Measurements from ENCODE around the gene PLCZ1. TPM values are rescaled to one million over a fixed set of nuclear protein-coding genes. Genes with fewer than 3 reads are reported as not detected.

PLCZ1 gene
- total RNA-seq, 2 experiments from 2014 or later: not detected

DNA sequence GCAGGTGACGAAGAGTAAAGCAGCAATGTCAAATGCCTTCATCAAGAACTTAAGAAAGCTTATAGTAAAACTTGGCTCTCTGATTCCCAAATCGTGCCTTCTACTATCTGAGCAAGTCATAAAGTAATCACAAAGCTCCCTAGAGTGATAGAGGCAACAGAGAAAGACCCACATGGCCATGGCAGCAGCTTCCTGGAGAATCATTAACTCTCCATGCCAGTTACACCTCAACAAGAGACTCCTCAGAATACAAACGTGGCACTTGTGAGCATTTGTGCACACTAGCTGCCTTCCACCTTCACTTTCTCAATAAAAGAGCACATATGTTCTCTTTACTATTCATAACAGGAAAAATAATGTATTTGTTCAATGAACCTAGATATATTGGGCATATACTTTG, 48.0 kb downstream of the PLCZ1 start:
- ChIA-PET POLR2A (no interaction called here), CTCF (no interaction called here)
- H3K4me1 Mint-ChIP-seq (ENCODE audit: low read depth): no peaks in the 10 kb centered on the region
- no peak for ATAC-seq
- no peak for DNase-seq
- TF ChIP-seq, protein P1, sequence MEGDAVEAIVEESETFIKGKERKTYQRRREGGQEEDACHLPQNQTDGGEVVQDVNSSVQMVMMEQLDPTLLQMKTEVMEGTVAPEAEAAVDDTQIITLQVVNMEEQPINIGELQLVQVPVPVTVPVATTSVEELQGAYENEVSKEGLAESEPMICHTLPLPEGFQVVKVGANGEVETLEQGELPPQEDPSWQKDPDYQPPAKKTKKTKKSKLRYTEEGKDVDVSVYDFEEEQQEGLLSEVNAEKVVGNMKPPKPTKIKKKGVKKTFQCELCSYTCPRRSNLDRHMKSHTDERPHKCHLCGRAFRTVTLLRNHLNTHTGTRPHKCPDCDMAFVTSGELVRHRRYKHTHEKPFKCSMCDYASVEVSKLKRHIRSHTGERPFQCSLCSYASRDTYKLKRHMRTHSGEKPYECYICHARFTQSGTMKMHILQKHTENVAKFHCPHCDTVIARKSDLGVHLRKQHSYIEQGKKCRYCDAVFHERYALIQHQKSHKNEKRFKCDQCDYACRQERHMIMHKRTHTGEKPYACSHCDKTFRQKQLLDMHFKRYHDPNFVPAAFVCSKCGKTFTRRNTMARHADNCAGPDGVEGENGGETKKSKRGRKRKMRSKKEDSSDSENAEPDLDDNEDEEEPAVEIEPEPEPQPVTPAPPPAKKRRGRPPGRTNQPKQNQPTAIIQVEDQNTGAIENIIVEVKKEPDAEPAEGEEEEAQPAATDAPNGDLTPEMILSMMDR (IDR thresholded peaks at IDR 0.05): no peak
- no peaks in the 10 kb centered on the region for H3K36me3 Mint-ChIP-seq (ENCODE audit: low read depth)
- no peak overlapping the region for H3K27ac Mint-ChIP-seq
- H3K27me3 Mint-ChIP-seq: no peaks in the 10 kb centered on the region
- H3K4me3 Mint-ChIP-seq: no peak overlapping the region
- H3K9me3 Mint-ChIP-seq: no peaks in the 10 kb centered on the region
- intact Hi-C loops (cut with micrococcal nuclease): no loop called here

DNA sequence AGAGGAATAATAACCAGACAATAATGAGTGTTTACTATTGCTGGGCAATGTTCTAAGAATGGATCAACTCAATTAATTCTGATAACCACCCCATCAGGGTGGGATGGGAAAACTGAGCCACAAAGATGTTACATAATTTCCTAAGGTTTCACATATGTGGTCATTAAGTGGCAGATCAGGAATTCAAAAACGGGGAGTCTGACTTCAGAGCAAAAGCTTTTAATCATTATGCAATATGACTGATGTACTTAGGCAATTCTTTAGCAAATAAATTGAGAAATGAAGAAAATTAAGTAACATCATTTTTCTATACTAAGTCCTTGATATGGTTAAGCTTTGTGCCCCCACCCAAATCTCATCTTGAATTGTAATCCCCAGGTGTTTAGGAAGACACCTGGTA, 53.4 kb downstream of the PLCZ1 start:
- Mint-ChIP-seq H3K9me3 (no peaks in the 10 kb centered on the region), H3K27ac (no peak overlapping the region), H3K4me3 (no peak overlapping the region), H3K4me1 (ENCODE audit: low read depth) (no peaks in the 10 kb centered on the region), H3K27me3 (no peaks in the 10 kb centered on the region), H3K36me3 (ENCODE audit: low read depth) (no peaks in the 10 kb centered on the region)
- TF ChIP-seq, protein P1 (IDR thresholded peaks at IDR 0.05): no peak
- intact Hi-C loops (cut with micrococcal nuclease): no loop called here
- no peak for ATAC-seq
- DNase-seq: no peak
- POLR2A ChIA-PET: no interaction called here
- CTCF ChIA-PET: no interaction called here

DNA sequence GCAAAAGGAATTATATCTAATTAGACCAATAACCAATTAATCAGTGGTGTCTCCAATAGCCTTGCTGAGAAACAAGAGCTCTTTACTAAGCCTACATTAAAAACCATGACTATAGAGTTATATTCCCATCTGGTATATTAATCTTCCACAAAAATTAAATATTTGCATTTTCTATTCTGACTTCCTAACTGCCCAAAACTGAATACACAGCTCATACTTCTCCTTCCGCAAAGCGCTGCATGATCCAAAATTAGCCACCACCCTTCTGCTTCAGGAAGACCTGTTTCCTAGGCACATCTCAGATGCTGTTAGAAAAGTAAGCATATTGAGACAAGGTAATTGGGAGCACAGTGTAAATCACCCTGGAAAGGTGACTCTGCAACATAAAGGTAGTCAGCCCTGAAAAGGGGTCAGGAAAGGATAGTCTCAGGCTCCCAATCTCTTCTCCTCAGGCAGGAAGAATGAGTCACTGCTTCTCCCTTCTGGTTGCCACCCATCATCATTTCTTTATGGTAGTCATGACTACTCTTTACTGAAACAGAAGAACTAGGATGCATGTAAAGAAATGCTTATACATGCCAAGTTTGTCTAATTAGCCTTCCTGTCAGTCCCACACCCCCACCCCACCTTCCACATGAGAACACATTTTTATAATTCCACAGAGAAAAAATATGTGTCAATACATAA, 54.3 kb downstream of the PLCZ1 start:
- Mint-ChIP-seq H3K27me3 (no peaks in the 10 kb centered on the region), H3K4me1 (ENCODE audit: low read depth) (no peaks in the 10 kb centered on the region), H3K4me3 (no peak overlapping the region), H3K36me3 (ENCODE audit: low read depth) (no peaks in the 10 kb centered on the region), H3K9me3 (no peaks in the 10 kb centered on the region), H3K27ac (no peak overlapping the region)
- DNase-seq (no peak), ATAC-seq (no peak)
- TF ChIP-seq, protein P1 (IDR thresholded peaks at IDR 0.05): no peak
- ChIA-PET POLR2A (no interaction called here), CTCF (no interaction called here)
- intact Hi-C loops (cut with micrococcal nuclease): no loop called here

DNA sequence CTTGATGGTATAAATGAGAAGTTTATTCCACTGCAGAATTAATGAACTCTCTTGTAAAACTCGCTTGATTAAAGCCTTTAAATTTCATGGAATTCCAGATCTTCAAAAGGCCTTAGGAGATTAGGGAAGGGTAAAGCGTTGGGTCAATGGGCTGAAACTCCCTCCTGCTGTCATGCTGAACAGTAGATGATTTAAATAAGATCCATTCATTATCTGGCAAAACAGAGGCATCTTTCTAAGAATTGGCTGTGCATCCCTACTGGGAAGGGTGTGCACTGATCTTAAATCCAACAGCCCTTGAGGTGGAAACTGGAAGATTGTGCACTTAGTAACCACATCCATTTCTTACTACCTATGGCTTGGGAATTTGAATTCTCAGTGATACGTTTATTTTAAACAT, 56.0 kb downstream of the PLCZ1 start:
- Mint-ChIP-seq H3K27ac (no peak overlapping the region), H3K27me3 (no peaks in the 10 kb centered on the region), H3K36me3 (ENCODE audit: low read depth) (no peaks in the 10 kb centered on the region), H3K4me3 (no peak overlapping the region), H3K9me3 (no peaks in the 10 kb centered on the region), H3K4me1 (ENCODE audit: low read depth) (no peaks in the 10 kb centered on the region)
- ChIA-PET POLR2A (no interaction called here), CTCF (no interaction called here)
- TF ChIP-seq, protein P1 (IDR thresholded peaks at IDR 0.05): no peak
- intact Hi-C loops (cut with micrococcal nuclease): no loop called here
- DNase-seq: no peak
- ATAC-seq: no peak

DNA sequence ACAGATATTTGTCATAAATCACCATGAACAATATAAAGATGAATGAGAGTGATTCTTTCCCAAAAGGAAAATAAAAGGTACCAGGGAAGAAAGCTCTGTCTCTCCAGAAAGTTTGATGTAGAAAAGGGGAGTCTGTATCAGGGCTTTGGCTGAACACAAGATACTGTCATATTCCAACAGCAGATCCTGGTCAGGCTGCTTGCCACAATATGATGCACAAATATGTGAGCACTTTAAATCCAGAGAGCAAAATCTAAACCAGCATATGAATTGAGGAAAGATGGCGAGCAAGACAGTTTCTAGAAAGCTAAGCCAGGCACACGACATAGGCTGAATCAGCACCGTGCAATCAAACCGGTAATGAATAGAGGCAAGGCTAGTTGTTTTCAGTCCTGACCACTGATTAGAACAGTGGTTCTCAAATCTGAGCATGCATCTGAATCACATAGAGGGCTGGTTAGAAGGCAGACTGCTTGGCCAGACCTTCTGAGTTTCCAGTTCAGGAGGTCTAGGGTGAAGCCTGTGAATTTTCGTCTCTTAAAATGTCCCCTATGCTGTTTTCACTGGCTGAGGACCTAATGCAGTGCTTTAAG, 60.7 kb downstream of the PLCZ1 start:
- ChIA-PET CTCF (no interaction called here), POLR2A (no interaction called here)
- no peak overlapping the region for H3K27ac Mint-ChIP-seq
- DNase-seq (no peak), ATAC-seq (no peak)
- H3K27me3 Mint-ChIP-seq: no peaks in the 10 kb centered on the region
- no peaks in the 10 kb centered on the region for H3K4me1 Mint-ChIP-seq (ENCODE audit: low read depth)
- intact Hi-C loops (cut with micrococcal nuclease): no loop called here
- H3K9me3 Mint-ChIP-seq: no peaks in the 10 kb centered on the region
- TF ChIP-seq, protein P1 (IDR thresholded peaks at IDR 0.05): no peak
- H3K36me3 Mint-ChIP-seq (ENCODE audit: low read depth): no peaks in the 10 kb centered on the region
- no peak overlapping the region for H3K4me3 Mint-ChIP-seq

All from activated CD8-positive, alpha-beta T cell treated with anti-CD3 and anti-CD28 coated beads for 36 hours (primary cell).